ENCODE data around the gene ALDH16A1.

The ALDH16A1 gene

DNA sequence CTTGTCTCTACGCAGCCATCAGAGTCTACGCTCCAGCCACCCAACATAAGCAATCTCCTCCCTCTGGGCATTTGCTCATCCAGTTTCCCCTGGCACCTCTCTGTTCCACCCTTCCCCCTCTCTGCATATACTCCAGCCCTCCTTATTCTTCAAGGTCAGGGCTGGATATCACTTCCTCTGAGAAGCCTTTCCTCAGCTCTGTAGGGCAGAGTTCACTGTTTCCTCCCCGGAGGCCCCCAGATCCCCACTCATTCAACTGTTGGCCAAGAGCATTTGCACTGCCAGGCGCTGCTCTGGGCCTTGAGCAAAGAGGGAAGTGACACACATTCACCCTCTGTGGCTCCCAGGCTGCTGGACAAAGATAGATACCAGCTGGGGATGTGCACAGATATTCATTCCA is 62.7 kb downstream of the ALDH16A1 start:
- no peak for DNase-seq (ENCODE audit: low spot score)

DNA sequence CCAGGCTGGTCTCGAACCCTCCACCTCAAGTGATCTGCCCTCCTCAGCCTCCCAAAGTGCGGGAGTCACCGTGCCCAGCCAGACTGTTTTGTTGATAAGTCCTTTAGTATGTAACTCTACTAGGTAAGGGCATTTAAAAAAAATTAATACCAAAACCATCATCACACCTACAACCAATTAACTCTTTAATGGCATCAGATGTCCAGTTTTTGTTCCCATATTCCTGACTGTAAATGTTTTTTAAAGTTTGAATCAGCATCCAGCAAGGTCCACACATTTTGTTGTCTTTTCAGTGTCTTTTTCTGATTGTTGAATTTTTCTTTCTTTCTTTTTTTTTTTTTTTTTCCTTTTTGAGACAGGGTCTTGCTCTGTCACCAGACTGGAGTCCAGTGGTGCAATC is 65.0 kb downstream of the ALDH16A1 start:
- no peak for DNase-seq (ENCODE audit: low spot score)

Measured in HuH-7 (cell line).